IPS-18c (cell line): ENCODE data around the gene CLHC1.

Experiments
- H3K4me3 ChIP-seq: 2 replicates; pipeline ENCODE4 v1.7.0; 2013; ENCODE audit warnings: low read depth, mild to moderate bottlenecking, low read length, moderate library complexity; ENCODE audit not compliant: insufficient read depth
- H3K9me3 ChIP-seq: one replicate; pipeline ENCODE4 v1.6.1; 2013; ENCODE audit warnings: mild to moderate bottlenecking, low read length, moderate library complexity; ENCODE audit not compliant: control insufficient read depth, insufficient read depth

Gene CLHC1

GRCh38 chr2:55161295-55162210 is 70.5 kb downstream of the CLHC1 start:
- no peak overlapping the region for H3K4me3 ChIP-seq
- H3K9me3 ChIP-seq: no peaks in the 10 kb centered on the region

- no peaks in the 10 kb centered on the region for H3K9me3 ChIP-seq
Observed at GRCh38 chr2:55160422-55160821, 71.7 kb downstream of the CLHC1 start.

GRCh38 chr2:55159752-55160151 is 72.3 kb downstream of the CLHC1 start:
- Histone ChIP-seq H3K4me3 (no peak overlapping the region), H3K9me3 (no peaks in the 10 kb centered on the region)

More at GRCh38 chr2:55160422-55160821, 71.7 kb downstream of the CLHC1 start:
- no peak overlapping the region for H3K4me3 ChIP-seq

GRCh38 chr2:55159037-55159651 is 72.9 kb downstream of the CLHC1 start:
- H3K4me3 ChIP-seq: no peak overlapping the region

GRCh38 chr2:55158111-55158814 is 73.8 kb downstream of the CLHC1 start:
- no peaks in the 10 kb centered on the region for H3K9me3 ChIP-seq
- no peak overlapping the region for H3K4me3 ChIP-seq

More at GRCh38 chr2:55159037-55159651, 72.9 kb downstream of the CLHC1 start:
- no peaks in the 10 kb centered on the region for H3K9me3 ChIP-seq

- H3K4me3 ChIP-seq: no peak overlapping the region
- no peaks in the 10 kb centered on the region for H3K9me3 ChIP-seq
Observed at GRCh38 chr2:55157474-55157884, 74.6 kb downstream of the CLHC1 start.

- no peaks in the 10 kb centered on the region for H3K9me3 ChIP-seq
- H3K4me3 ChIP-seq: no peak overlapping the region
Observed at GRCh38 chr2:55156984-55157383, 75.1 kb downstream of the CLHC1 start.

GRCh38 chr2:55156326-55156725 is 75.8 kb downstream of the CLHC1 start:
- Histone ChIP-seq H3K4me3 (no peak overlapping the region), H3K9me3 (no peaks in the 10 kb centered on the region)

- Histone ChIP-seq H3K4me3 (no peak overlapping the region), H3K9me3 (no peaks in the 10 kb centered on the region)
Observed at GRCh38 chr2:55155764-55156281, 76.3 kb downstream of the CLHC1 start.

GRCh38 chr2:55155206-55155605 is 76.9 kb downstream of the CLHC1 start:
- no peaks in the 10 kb centered on the region for H3K9me3 ChIP-seq
- H3K4me3 ChIP-seq: no peak overlapping the region

- Histone ChIP-seq H3K9me3 (no peaks in the 10 kb centered on the region), H3K4me3 (no peak overlapping the region)
Observed at GRCh38 chr2:55154525-55155030, 77.5 kb downstream of the CLHC1 start.

GRCh38 chr2:55153584-55154299 is 78.4 kb downstream of the CLHC1 start:
- H3K9me3 ChIP-seq: no peaks in the 10 kb centered on the region
- H3K4me3 ChIP-seq: no peak overlapping the region

- no peaks in the 10 kb centered on the region for H3K9me3 ChIP-seq
- H3K4me3 ChIP-seq: no peak overlapping the region
Observed at GRCh38 chr2:55152475-55153412, 79.3 kb downstream of the CLHC1 start.

GRCh38 chr2:55151733-55152433 is 80.2 kb downstream of the CLHC1 start:
- H3K4me3 ChIP-seq: no peak overlapping the region
- no peaks in the 10 kb centered on the region for H3K9me3 ChIP-seq

- no peak overlapping the region for H3K4me3 ChIP-seq
- no peaks in the 10 kb centered on the region for H3K9me3 ChIP-seq
Observed at GRCh38 chr2:55150834-55151233, 81.3 kb downstream of the CLHC1 start.
